Measurements from ENCODE around the gene R3HDM4.
A peak's percentile ranks its signal among the peaks of the same experiment; 100 is the strongest.

The R3HDM4 gene

DNA sequence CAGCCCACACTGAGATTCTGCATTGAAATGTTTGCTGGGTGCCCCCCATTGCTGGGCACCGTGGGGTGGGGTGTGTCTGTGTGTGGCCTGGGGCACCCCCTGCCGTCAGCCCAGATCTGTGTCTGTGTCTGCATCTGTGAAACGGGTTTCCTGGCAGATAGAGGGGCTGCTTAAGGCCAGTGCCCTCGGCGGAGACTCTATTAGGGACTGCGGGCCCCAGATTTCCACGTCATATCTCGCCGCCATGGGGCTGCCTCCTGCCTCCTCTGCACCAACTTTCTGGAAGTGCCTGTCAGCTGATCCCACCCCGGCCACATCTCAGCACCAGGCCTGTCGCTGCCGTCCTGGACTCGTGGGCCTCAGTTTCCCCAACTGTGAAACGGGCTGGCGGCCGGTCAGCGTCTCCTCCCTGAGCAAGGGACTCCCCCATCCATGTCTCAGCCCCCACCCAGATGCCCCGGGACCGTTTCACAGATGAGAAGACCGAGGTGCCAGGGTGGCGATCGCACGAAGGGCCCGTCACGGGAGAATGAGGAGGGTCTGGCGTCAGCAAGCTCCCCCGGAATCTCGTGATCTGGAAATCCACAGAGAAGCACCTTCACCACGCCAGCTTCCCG lies 34.2 kb upstream of the R3HDM4 start:
- no peaks in the 10 kb centered on the region for H3K9me2 ChIP-seq (replicated peaks; ENCODE audit: insufficient read depth, low read length)
- no peak overlapping the region for H3K4me3 ChIP-seq (ENCODE audit: insufficient read depth, low read length, poor library complexity, severe bottlenecking)
- H3K27ac ChIP-seq (ENCODE audit: low read depth, low read length) = no peak overlapping the region
- peak overlapping the region; percentile 5 for H3K4me2 ChIP-seq (ENCODE audit: low read depth, low read length, poor library complexity, severe bottlenecking)
- H4K20me1 ChIP-seq (ENCODE audit: low read depth, low read length) = no peaks in the 10 kb centered on the region
- no peaks in the 10 kb centered on the region for H3K27me3 ChIP-seq (ENCODE audit: low read length)
- TF ChIP-seq EZH2phosphoT487 (conservative IDR thresholded peaks at IDR 0.05; ENCODE audit: low read length) = no peak
- TF ChIP-seq, protein P1, sequence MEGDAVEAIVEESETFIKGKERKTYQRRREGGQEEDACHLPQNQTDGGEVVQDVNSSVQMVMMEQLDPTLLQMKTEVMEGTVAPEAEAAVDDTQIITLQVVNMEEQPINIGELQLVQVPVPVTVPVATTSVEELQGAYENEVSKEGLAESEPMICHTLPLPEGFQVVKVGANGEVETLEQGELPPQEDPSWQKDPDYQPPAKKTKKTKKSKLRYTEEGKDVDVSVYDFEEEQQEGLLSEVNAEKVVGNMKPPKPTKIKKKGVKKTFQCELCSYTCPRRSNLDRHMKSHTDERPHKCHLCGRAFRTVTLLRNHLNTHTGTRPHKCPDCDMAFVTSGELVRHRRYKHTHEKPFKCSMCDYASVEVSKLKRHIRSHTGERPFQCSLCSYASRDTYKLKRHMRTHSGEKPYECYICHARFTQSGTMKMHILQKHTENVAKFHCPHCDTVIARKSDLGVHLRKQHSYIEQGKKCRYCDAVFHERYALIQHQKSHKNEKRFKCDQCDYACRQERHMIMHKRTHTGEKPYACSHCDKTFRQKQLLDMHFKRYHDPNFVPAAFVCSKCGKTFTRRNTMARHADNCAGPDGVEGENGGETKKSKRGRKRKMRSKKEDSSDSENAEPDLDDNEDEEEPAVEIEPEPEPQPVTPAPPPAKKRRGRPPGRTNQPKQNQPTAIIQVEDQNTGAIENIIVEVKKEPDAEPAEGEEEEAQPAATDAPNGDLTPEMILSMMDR (IDR thresholded peaks at IDR 0.05; ENCODE audit: insufficient read depth, low read length, poor library complexity, severe bottlenecking) = no peak
- no peaks in the 10 kb centered on the region for H3K9me3 ChIP-seq (ENCODE audit: insufficient read depth, low read length)
- H3F3A ChIP-seq (ENCODE audit: insufficient read depth) = no peaks in the 10 kb centered on the region
- H2AFZ ChIP-seq (ENCODE audit: low read depth, low read length, severe bottlenecking) = no peak overlapping the region
- H3K79me2 ChIP-seq (ENCODE audit: insufficient read depth, low read length) = no peaks in the 10 kb centered on the region
- no peaks in the 10 kb centered on the region for H3K36me3 ChIP-seq (ENCODE audit: low read length)
- H3K9ac ChIP-seq (ENCODE audit: low read length) = no peak overlapping the region

DNA sequence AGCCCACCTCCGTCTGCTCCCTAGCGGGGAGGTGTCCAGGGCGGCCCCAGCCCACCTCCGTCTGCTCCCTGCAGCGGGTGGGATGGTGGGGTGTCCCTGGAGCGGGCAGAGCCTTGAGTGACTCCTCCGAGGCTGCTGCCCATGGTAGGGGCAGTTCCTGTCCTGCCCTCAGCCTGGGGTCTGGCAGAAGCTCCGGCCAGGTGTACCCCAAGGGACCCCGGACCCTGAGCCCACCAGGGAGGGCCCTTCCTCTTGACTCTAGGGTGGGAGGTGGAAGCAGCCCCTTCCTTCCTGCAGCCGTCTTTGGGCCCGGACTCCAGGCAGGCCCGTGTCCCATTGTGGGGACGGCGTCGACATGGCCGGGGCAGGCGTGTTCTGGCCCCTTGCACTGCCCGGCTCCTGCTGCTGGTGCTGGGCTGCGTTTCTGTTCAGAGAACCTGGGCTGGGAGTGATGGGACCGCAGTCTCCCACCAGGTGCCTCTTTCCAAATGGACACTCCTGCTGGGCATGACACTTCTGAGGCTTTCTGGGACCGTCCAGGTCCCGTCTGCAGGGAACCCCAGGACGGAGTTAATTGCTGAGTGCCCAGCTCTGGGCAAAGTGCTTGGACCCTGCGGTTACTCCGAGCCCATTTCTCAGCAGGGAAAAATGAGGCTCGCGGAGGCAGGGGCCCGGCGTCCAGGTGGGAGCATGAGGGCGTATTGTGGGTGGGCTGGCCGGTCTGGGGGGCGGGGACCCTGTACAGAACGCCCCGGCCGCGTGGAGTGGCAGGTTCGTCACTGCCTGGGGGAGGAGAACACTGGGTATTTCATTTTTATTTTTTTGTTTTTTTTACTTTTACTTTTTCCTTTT lies 32.6 kb upstream of the R3HDM4 start:
- no peaks in the 10 kb centered on the region for H3K9me2 ChIP-seq (replicated peaks; ENCODE audit: insufficient read depth, low read length)
- no peak overlapping the region for H3K27ac ChIP-seq (ENCODE audit: low read depth, low read length)
- no peaks in the 10 kb centered on the region for H3F3A ChIP-seq (ENCODE audit: insufficient read depth)
- no peak overlapping the region for H2AFZ ChIP-seq (ENCODE audit: low read depth, low read length, severe bottlenecking)
- H3K9me3 ChIP-seq (ENCODE audit: insufficient read depth, low read length) = no peaks in the 10 kb centered on the region
- TF ChIP-seq EZH2phosphoT487 (conservative IDR thresholded peaks at IDR 0.05; ENCODE audit: low read length) = no peak
- TF ChIP-seq, protein P1 (IDR thresholded peaks at IDR 0.05; ENCODE audit: insufficient read depth, low read length, poor library complexity, severe bottlenecking) = no peak
- H4K20me1 ChIP-seq (ENCODE audit: low read depth, low read length) = no peaks in the 10 kb centered on the region
- no peak overlapping the region for H3K4me3 ChIP-seq (ENCODE audit: insufficient read depth, low read length, poor library complexity, severe bottlenecking)
- H3K27me3 ChIP-seq (ENCODE audit: low read length) = no peaks in the 10 kb centered on the region
- no peak overlapping the region for H3K4me2 ChIP-seq (ENCODE audit: low read depth, low read length, poor library complexity, severe bottlenecking)
- no peaks in the 10 kb centered on the region for H3K79me2 ChIP-seq (ENCODE audit: insufficient read depth, low read length)
- H3K36me3 ChIP-seq (ENCODE audit: low read length) = no peaks in the 10 kb centered on the region
- no peak overlapping the region for H3K9ac ChIP-seq (ENCODE audit: low read length)

DNA sequence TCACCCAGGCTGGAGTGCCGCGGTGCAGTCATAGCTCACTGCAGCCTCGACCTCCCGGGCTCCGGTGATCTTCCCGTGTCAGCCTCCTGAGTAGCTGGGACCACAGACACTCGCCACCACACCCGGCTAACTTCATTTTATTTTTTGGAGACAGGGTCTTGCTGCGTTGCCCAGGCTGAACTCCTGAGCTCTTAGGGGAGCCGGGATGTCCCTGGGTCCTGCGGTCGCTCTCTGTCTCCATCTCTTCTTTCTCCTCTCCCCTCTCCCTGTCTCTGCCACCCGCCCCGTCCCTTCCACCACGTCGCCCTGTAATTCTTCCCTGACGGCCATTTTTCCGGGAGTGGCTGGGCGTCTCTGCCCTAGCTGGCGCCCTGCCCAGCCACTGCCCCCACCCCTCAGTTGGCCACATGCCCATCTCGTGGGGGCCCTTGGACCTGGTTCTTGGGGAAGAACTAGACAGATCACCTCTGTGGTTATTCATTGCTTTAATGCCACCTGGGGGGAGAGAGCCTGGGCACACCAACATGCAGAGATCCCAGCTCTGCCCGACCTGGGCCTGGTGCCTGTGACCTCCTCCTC lies 31.7 kb upstream of the R3HDM4 start:
- Histone ChIP-seq H3F3A (ENCODE audit: insufficient read depth) (no peaks in the 10 kb centered on the region), H3K9ac (ENCODE audit: low read length) (no peak overlapping the region), H4K20me1 (ENCODE audit: low read depth, low read length) (no peaks in the 10 kb centered on the region)

More for the DNA sequence above, 31.7 kb upstream of the R3HDM4 start:
- Histone ChIP-seq H3K27me3 (ENCODE audit: low read length) (no peaks in the 10 kb centered on the region), H2AFZ (ENCODE audit: low read depth, low read length, severe bottlenecking) (no peak overlapping the region), H3K79me2 (ENCODE audit: insufficient read depth, low read length) (no peaks in the 10 kb centered on the region), H3K27ac (ENCODE audit: low read depth, low read length) (no peak overlapping the region), H3K4me2 (ENCODE audit: low read depth, low read length, poor library complexity, severe bottlenecking) (no peak overlapping the region), H3K36me3 (ENCODE audit: low read length) (no peaks in the 10 kb centered on the region), H3K9me3 (ENCODE audit: insufficient read depth, low read length) (no peaks in the 10 kb centered on the region), H3K4me3 (ENCODE audit: insufficient read depth, low read length, poor library complexity, severe bottlenecking) (no peak overlapping the region), H3K9me2 (replicated peaks; ENCODE audit: insufficient read depth, low read length) (no peaks in the 10 kb centered on the region)
- TF ChIP-seq EZH2phosphoT487 (conservative IDR thresholded peaks at IDR 0.05; ENCODE audit: low read length) = no peak
- TF ChIP-seq, protein P1 (IDR thresholded peaks at IDR 0.05; ENCODE audit: insufficient read depth, low read length, poor library complexity, severe bottlenecking) = no peak
